Stimulated activated CD4-positive, alpha-beta T cell treated with anti-CD3 and anti-CD28 coated beads, Interleukin-1b, Interleukin-23, amount 100 ng/mL, for 1 hour (primary cell): ENCODE results near the gene GPRASP3.

Source experiments
- DNase-seq, 2 donors: peaks; one replicate each; pipeline ENCODE4 v3.0.0-alpha.2; 2020; ENCODE audit warnings: low read depth in 2 of 2

GPRASP3 gene

GRCh38 chrX:102745857-102746584 is 25.5 kb downstream of the GPRASP3 start:
- DNase-seq, result no peak

DNA sequence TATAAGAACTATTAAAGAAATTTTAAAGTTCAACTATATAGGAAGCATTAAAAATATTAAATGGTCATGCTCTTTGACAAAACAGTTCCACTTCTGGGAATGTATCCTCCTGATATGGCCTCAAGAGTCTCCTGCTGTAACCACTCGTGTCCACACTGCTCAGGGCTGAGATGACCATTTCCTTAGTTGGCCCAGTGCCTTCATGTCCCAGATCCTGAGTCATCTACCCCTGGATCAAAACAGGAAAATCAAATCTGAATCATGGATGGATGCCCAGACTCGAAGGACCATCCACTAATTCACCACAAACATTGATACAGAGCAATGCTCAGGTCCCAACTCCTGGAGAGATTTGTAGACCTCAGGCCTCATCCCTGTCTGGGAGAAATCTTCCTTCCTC is 44.7 kb downstream of the GPRASP3 start:
- no peak for DNase-seq

- no peak for DNase-seq
Measured at GRCh38 chrX:102765809-102766208, 45.3 kb downstream of the GPRASP3 start.

- DNase-seq, result no peak
Measured at GRCh38 chrX:102767287-102767686, 46.7 kb downstream of the GPRASP3 start.

- DNase-seq, result peak; percentile 41 to 56
Measured at GRCh38 chrX:102768987-102769761, 48.6 kb downstream of the GPRASP3 start.
